ENCODE data around the gene KIF15.
"Not testable (repeated sequence)": the region's sequence is repeated elsewhere in the genome, so short reads cannot be mapped to it uniquely, and the experiment has no call there.

The KIF15 gene

DNA sequence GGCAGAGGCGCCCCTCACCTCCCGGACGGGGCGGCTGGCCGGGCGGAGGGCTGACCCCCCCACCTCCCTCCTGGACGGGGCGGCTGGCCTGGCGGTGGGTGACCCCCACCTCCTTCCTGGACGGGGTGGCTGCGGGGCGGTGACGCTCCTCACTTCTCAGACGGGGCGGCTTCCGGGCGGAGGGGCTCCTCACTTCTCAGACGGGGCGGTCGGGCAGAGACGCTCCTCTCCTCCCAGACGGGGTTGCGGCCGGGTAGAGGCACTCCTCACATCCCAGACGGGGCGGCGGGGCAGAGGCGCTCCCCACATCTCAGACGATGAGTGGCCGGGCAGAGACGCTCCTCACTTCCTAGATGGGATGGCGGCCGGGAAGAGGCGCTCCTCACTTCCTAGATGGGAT, 59.6 kb downstream of the KIF15 start:
- not testable (repeated sequence) for DNase-seq

DNA sequence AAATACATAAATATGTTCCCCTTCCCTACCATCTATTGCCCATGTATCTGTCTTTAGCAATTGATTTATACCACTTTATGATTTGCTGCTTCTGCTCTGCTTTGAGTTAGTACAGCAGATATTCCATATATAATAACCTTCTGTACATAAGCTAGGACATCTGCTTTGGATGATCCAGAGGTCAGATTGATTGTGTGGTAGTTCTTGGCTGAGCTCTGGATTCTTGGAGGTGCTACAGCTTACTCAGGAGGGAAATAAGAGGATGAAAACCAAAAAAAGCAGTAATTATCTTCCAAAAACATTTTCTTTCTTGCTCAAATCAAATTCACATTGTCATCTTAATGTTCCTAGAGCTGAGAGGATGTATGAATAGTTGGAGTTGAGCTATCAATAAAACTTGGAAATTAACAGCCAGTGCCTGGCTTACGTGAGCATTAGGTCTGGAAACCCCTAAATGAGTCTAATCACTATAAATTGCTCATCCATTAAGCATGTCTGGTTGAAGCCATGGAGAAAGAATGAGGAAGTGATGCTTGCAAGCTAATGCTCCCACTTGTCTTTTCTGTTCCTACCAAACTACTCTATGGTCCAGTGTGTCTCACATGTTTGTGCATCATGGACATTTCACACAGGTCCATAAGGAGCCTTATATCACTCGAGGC, 63.8 kb downstream of the KIF15 start:
- DNase-seq: peak; percentile 71

DNA sequence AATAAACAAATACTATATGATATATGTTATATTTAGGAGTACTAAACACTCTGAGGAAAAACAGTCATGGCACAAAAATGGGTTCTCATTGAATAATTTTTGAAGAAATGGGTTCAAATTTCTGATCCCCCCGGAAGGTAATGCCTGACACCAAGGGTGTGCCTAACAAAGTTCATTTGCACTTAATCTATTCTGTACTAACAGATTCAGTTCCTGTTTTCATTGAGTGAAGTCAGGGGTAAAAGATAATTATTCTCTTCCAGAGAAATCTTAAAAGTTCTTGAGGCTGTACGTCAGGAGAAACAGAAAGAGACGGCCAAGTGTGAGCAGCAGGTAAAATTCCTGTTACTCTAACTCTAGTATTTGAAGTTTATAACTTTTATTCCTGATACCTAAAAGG, 65.6 kb downstream of the KIF15 start:
- no peak for DNase-seq

DNA sequence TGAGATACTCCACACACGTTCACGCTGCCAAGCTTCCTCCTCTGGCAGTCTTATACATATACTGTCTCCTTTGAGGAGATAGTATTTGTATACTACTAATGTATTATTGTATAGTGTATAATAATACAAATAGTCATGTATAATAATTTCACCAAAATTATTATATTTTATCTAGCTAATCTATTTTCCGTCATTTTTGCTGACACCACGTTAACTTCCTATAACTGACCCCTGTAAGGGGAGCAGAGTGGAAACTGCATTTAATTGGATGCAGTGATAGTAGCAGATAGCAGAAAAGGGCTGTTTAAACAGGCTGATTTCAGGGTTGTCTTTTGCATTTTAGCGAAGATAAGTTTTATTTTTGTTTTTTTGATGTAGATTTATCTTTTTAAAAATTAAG, 69.6 kb downstream of the KIF15 start:
- DNase-seq: no peak

DNA sequence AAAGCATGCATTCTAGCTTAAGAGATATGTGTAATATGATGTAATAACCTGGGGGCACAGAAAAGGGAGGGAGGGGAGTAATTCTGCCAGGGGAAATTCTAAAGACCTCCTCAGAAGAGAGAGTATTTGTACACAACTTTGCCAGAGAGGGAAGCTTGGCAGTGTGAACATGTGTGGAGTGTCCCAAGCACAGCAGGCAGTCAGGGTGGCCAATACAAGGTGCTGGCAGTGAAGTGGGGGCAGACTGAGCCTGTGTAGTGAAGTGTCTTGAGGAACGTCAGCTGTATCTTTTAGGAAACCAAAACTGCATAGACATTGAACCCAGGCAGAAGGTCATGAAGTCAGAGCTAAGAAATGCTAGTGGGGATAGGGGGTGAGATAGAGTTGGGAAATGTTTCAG, 70.4 kb downstream of the KIF15 start:
- DNase-seq: no peak

DNA sequence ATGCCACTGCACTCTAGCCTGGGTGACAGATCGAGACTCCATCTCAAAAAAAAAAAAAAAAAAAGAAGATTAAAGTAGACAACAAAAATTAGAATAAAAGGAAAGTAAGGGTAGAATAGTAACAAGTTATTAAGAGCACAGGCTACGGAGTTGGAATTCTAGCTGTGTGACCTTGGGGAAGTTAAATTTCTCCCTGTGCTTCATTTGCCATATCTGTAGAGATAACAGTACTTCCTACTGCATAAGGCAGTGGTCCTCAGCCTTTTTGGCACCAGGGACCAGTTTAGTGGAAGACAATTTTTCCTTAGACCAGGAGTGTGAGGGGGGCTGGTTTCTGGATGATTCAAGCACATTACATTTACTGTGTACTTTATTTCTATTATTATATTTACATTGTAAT, 71.4 kb downstream of the KIF15 start:
- no peak for DNase-seq

DNA sequence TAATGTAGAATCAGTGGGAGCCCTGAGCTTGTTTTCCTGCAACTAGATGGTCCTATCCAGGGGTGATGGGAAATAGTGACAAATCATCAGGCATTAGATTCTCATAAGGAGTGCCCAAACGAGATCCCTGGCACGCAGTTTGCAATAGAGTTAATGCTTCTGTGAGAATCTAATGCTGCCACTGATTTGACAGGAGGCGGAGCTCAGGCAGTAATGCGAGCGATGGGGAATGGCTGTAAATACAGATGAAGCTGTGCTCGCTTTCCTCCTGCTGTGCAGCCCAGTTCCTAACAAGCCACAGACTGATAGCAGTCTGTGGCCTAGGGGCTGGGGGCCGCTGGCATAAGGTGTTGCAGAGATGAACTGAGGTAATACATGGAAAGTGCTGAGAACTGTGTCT, 71.8 kb downstream of the KIF15 start:
- DNase-seq: no peak

DNA sequence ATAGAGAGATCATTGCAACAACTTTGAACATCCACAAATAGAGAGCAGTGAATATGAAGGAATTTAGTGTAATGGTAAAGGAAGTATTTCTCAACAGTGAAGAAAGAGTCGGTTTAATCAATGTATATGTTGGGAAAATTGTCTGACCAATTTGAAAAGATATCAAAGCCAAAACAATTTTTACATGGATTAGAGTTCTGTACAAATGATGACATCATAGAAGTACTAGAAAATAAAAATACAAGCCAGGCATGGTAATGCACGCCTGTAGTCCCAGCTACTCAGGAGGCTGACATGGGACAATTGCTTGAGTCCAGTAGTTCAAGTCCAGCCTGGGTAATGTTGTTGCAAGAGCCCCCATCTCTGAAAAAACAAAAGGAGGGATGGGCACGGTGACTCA, 74.1 kb downstream of the KIF15 start:
- no peak for DNase-seq

DNA sequence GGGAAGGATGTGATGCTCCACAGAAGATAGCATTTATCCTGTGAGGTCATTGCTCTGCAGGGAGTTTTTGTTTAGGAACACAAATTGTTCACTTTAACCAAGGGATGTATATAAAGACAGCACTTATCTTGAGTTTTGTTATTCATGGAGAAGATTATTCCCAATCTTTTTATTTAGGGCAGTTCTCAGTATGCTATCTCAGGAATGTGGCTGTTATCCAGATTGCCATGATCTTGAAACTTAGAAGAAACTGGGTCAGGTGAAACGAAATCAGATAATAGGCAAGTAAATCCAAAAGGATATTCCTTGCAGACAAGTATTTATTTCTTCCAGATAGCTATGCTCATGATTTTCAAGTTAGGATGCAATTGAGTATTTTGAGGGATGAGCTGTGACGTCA, 80.8 kb downstream of the KIF15 start:
- no peak for DNase-seq

DNA sequence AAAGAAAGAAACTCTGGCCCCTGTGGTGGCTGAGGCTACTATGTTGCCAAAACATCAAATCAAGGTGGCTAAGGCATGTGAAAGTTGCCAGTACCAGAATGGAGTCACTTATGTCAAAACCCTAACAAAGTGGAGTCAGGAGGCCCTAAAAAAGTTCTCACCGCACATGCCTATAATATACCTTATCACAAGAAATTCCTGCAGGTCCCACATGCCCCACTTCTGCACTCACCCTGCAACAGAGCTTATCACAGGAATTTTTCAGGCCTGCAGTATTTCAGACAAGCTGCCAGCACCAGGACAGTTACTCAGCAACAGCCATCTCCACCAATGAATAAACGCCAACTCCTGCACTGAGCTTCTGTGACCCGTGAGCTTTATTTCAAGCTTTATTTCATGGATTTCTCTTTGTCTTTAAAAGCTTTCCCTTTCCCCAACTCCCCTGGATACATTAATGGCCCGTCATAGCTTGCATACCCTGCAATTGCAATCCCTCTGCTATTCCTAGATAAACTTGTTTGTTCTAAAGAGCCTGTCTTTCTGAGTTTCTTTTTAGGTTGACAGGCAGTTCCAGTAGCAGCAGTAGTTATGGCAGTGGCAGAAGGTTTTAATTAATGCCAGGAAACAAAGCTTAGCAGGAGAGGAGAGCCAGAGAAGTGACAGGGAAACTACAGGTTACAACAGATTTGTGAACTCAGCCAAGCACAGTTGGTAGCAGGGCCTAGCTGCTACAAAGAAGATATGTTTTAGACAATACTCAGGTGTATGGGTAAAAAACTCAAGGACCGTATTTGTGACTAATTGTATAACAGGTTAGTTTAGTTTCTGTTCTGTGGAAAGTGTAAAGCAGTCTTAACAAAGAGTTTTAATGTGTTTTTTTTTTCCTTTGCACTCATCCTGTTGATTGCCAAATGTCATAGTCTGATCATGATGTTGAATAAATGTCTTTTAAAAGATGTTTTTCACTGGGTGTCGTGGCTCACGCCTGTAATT, 84.2 kb downstream of the KIF15 start:
- peak; percentile 29 for DNase-seq

DNA sequence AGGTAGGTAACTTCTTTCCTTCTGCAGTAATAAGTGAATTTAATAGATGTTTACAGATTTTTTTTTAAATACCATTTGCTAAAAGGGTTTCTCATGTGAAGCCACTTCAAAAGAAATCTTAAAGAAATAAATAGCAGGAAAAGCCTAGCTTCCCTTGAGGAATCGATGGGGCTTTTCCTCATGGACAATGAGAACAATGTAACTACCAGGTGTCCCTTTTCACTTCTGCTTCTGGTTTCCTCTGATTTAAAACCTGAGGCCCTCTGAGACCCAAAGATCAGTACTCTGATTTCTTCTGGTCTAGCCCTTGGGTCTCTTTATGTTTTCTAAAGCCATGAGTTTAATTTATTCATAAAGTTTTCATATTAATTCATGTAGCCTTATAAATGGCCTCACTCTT, 87.0 kb downstream of the KIF15 start:
- DNase-seq: no peak

DNA sequence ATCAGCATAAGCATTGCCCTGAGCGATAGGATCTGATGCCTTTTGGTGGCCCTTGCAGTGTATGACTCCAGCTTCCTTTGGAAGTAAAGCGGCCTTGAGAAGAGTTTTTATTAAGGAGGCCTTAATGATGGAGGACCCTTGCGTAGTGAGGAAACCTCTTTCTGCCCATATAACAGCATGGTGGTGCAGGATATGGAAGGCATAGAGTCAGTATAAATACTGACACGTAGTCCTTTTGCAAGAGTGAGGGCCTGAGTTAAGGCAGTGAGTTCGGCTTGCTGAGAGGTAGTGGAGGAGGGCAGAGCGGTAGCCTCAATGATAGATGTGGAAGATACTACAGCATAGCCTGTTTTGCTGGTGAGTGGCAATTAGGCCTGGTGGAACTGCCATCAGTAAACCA, 95.1 kb downstream of the KIF15 start:
- not testable (repeated sequence) for DNase-seq

DNA sequence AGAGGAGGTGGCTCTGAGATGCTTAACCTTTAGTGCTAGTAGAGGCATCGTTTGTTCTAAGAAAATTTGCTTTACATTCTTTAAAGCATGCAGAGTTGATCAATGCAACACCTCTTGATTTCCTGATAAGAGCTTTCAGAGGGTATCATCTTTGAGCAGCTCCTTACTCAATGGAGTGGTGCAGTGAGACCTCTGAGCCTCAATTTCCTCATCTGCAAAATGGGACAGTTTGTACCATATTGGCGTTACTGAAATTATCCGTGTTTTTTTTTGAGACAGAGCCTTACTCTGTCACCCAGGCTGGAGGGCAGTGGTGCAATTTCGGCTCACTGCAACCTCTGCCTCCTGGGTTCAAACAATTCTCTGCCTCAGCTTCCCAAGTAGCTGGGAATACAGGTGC, 98.5 kb downstream of the KIF15 start:
- no peak for DNase-seq

DNA sequence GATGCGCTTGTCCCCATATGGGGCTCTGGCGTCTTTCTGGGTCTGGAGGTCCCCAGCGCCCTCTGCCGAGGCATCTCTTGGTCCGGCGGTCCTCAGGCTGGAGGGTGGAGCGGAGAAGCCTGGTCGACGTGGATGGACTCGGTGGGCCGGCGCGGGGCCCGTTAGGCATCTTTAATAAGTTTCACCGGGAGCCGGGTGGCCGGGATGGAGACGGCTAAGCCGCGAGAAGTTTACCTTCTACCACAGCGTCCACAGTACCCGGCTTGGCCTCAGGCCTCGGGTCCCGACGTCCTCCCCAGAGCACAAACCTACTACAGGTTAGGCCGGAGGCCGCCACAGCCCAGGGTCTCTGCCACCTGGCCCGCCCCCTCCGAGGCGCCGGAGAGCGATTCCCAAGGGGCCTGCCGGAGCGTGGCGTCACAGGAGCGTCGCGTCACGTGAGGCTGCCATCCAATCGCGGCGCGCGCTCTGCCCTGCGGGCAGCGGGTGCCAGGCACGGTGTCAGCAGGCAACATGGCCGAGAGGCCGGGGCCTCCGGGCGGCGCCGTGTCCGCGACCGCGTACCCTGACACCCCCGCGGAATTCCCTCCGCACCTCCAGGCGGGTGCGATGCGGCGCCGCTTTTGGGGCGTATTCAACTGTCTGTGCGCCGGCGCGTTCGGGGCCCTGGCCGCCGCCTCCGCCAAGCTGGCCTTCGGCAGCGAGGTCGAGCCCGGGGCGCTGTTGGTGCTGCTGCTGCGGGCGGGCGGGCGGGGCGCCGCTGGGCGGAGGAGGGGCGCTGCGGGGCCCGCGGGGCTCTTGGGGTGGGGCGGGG, 100.0 kb downstream of the KIF15 start, which contains the start of gene TMEM42:
TMEM42 (plus strand) TSS at position 501 of the 814 bp plus-strand sequence; CDS start at position 514, 13 bp downstream.
- peak; percentile 90 for DNase-seq

DNA sequence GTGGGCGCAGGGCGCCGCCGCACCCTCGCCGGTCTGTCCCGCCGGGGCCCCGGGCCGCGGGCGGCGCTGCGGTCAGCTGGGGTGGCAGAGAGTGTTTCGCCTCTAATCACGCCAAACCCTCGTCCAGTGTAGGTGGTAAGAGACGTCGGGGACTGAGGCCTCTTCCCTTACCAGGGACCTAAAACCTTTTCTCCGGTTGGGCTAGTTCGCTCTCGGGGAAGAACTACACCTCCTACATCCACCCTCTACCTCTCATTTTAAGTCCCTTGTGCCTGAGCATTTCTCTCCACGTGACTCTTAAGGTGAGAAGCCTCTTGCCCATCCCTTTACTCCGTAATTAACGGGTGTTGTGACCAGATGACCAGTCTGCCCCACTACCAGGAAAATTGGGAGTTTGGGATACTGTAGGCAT, 100.6 kb downstream of the KIF15 start:
- DNase-seq: peak; percentile 13

DNA sequence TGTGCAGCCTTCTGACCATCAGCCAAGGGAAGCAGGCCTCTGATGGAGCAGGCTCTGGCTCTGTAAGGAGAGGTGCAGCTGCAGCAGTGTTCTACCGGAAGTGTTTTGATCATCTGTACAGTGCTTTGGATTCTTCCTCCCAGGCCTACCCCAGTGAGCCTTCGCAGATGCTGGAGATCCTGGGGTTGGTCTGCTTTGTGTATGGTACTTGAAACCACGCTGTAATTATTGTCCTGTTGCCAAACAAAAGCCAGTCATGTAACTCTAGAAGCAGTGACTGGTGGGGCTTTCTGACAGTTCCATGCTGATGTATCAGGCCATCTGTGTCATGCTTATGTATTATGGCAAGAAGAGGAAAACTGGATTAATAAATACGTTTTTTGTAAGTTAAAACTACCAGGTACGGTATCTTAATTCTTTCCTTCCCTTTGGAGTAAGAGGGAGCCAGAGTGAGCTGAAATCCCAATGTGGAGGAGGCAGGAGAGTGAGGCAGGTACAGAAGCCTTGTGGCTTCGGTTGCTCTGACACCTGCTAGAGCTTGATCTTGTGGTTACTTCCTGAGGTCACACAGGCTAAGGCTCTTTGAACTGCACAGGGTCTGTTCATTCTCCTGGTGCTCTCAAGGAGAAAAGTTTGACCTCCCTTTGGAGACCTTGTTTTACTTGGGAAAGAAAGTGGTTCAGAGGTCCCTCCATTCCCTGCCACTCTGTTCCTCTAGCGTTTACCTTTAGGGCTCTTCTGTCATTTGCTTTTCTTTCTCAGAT, 103.9 kb downstream of the KIF15 start:
- no peak for DNase-seq

DNA sequence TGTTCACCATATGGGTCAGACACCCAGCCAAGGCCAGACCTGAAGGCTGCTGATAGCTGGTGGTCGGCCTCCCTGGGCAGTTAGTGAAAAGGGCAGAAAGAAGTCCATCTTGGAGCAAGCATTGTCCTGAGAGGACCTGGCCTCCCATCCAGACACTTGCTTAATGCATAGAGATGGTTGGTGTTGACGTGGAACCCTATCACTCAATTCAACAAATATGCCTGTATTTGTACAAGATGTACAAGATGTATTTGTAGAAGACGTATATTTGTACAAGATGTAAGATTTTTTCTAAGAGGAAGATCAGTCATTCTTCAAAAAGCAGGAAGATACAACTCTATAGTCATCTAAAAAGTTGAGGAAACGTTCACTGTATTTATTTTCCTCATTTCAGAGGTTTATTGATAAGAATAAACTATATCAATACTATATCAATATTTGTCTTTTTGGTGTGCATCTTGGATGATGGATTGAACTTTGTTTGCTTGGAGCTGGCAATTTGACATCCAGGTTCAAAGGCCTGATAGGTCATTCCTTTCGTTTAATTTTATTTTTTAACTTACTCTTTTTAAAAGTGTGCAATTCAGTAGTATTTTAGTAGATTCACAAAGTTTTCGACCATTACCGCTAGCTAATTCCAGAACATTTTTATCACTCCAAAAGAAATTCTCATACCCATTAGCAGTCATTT, 106.0 kb downstream of the KIF15 start:
- DNase-seq: no peak

DNA sequence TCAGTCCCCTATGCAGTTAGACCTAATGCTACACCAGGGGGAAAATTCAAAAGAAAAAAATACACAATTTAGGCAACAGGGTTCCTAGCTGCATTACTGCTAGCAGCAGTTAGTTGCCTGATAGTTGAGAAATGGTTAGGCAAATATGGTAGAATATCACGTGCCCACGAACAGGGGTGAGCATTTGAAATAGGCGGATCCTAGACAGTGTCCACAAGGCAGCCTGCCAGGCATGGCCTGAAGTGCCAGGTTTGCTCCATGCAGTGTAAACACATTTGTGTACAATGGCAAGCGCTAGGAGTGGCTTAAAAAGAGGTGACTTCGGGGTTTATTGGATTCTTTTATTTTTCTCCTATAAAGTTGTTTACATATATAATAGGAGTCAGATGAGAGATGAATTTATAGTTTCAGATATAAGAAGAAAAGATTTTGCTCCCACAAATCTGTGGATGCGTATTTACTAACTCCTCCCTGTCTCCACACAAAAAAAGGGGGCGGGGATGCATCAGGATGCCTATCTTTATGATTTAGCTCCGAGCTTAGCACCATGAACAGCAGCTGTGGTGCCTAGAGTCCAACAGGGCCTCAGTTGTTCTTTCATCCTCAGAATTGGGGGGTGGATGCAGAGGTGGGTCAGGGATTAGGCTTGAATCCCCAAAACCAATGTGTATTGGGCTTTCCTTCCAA, 108.9 kb downstream of the KIF15 start:
- no peak for DNase-seq

DNA sequence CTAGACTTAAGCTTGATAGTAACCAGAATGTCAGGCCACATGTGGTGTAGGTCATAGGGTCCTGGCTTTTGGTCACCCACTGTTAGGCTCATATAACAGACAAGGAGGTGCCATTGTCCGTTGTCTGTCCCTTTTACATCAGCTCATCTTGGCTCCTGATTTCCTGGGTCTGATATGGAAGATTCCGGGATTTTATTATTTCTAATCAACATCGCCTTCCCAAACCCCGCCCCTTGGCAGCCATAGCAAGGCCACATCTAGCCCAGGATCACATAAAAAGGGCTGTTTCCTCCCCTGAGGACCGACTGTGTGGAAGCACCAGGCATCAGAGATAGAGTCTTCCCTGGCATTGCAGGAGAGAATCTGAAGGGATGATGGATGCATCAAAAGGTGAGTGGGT, 112.7 kb downstream of the KIF15 start, which contains the start of gene TGM4:
TGM4 (plus strand) TSS at position 301 of the 400 bp plus-strand sequence; CDS start at position 372, 71 bp downstream.
- DNase-seq: no peak

DNA sequence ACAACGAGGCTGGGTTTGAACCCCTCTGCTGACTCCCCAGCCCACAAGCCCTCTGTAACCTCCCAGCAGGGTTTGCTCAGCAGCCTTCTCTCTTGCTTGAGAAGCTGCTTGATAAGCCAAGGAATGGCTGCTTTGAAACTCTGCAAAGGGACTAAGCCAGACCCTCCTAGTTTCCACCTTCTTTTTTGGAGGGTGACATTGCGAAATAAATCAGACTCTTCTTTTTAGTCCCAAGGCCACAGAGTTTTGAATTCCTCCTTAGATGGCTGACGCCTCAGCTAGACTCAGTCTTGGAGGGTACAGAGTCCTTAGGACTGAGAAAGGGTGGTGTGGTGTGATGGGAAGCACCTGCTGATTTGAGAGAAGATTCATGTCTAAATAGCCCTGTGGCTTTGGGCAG, 114.0 kb downstream of the KIF15 start:
- DNase-seq: no peak

DNA sequence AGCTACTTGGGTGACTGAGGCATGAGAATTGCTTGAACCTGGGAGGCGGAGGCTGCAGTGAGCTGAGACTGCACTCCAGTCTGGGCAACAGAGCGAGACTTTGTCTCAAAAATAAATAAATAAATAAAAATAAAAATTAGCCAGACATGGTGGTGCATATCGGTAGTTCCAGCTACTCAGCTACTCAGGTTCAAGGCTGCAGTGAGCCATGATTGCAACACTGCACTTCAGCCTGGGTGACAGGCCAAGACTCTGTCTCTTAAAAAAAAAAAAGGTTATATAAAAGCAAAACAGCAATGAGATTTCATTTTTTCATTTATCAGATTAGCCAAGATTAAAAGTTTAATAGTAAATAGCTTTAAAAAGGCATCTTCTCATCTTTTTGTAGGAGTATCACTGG, 115.7 kb downstream of the KIF15 start:
- no peak for DNase-seq
